ENCODE measurements around the gene FRMD4A.

The FRMD4A gene

DNA sequence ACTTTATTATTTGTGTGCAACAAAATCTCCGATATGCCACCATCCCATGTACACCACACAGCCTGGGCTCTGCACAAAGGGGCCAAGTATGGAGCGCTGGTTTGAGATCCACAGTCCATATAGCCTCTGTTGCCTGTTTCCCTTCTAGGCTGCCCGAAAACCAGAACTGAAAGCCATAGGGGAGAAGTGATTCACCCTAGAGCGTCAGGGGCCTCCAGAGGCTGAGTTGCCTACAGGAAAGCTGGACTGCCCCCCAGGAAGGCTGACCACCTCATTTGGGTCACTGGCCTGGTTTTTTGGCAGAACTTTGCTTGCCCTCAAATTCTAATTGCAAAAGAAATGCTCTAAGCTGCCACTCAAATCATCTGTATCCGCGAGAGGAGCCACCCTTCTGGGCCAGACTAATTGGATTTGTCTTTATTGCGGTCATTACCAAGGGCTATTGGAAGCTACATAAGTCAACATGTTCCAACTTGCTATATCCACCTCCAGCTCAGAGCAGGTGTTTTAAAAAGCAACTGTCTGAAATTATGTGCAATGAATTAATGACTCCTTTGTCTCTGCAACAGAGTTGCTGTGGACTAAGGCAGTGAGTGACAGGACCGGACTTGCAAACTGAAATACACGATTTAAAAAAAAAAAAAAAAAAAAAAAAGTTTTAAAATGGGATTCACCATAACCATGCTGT, 28.3 kb upstream of the FRMD4A start:
- no peak for TF ChIP-seq EZH2 (IDR thresholded peaks at IDR 0.05; ENCODE audit: borderline replicate concordance, low read depth, low read length, severe bottlenecking)
- TF ChIP-seq, protein P1, sequence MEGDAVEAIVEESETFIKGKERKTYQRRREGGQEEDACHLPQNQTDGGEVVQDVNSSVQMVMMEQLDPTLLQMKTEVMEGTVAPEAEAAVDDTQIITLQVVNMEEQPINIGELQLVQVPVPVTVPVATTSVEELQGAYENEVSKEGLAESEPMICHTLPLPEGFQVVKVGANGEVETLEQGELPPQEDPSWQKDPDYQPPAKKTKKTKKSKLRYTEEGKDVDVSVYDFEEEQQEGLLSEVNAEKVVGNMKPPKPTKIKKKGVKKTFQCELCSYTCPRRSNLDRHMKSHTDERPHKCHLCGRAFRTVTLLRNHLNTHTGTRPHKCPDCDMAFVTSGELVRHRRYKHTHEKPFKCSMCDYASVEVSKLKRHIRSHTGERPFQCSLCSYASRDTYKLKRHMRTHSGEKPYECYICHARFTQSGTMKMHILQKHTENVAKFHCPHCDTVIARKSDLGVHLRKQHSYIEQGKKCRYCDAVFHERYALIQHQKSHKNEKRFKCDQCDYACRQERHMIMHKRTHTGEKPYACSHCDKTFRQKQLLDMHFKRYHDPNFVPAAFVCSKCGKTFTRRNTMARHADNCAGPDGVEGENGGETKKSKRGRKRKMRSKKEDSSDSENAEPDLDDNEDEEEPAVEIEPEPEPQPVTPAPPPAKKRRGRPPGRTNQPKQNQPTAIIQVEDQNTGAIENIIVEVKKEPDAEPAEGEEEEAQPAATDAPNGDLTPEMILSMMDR (IDR thresholded peaks at IDR 0.05; ENCODE audit: borderline replicate concordance, extremely low read depth, low read length, poor library complexity, severe bottlenecking), result no peak
- Histone ChIP-seq H3K4me2 (ENCODE audit: insufficient read depth, low read length) (no peak overlapping the region), H3K27ac (ENCODE audit: low read length) (no peak overlapping the region), H3K79me2 (ENCODE audit: insufficient read depth, low read length) (no peaks in the 10 kb centered on the region), H4K20me1 (ENCODE audit: insufficient read depth, low read length) (no peaks in the 10 kb centered on the region), H3K4me1 (ENCODE audit: insufficient read depth, low read length) (no peaks in the 10 kb centered on the region), H3K36me3 (ENCODE audit: insufficient read depth, low read length) (no peaks in the 10 kb centered on the region), H3K9ac (ENCODE audit: low read depth, low read length) (no peak overlapping the region), H3K27me3 (ENCODE audit: insufficient read depth, low read length, poor library complexity) (peaks cover 3% of the 10 kb centered on the region), H3K9me3 (ENCODE audit: insufficient read depth, low read length, severe bottlenecking) (no peaks in the 10 kb centered on the region), H3K4me3 (ENCODE audit: low read depth in 1 of 2, low read length in 2 of 2) (no peak overlapping the region), H2AFZ (ENCODE audit: low read depth, low read length) (no peak overlapping the region)
- DNase-seq, result no peak
- no peak for ATAC-seq (ENCODE audit: insufficient read depth, low read depth)

DNA sequence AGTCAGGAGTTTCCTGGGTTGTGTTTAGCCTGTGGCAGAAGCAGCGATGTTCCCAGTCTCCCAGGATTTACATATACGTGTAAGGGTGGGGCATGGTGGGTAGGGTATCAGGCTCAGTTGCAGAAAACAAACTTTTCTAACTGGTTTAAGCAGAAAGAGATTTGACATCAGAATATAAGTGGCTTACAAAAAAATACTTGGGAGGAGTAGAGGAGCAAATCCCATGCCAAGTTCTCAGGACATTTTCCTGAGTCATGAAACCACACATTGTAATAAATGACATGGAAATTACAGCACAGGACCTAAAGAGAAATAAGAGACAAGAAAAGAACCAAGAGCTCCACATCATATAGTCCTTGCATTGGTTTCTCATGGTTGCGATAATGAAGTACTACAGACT, 26.2 kb upstream of the FRMD4A start:
- Histone ChIP-seq H3K4me2 (ENCODE audit: insufficient read depth, low read length) (no peak overlapping the region), H3K27ac (ENCODE audit: low read length) (no peak overlapping the region), H3K4me3 (ENCODE audit: low read depth in 1 of 2, low read length in 2 of 2) (no peak overlapping the region), H3K36me3 (ENCODE audit: insufficient read depth, low read length) (no peaks in the 10 kb centered on the region), H4K20me1 (ENCODE audit: insufficient read depth, low read length) (no peaks in the 10 kb centered on the region), H3K4me1 (ENCODE audit: insufficient read depth, low read length) (no peaks in the 10 kb centered on the region), H3K9me3 (ENCODE audit: insufficient read depth, low read length, severe bottlenecking) (no peaks in the 10 kb centered on the region), H3K79me2 (ENCODE audit: insufficient read depth, low read length) (no peaks in the 10 kb centered on the region), H2AFZ (ENCODE audit: low read depth, low read length) (no peak overlapping the region), H3K27me3 (ENCODE audit: insufficient read depth, low read length, poor library complexity) (peaks cover 6% of the 10 kb centered on the region), H3K9ac (ENCODE audit: low read depth, low read length) (no peak overlapping the region)
- no peak for TF ChIP-seq EZH2 (IDR thresholded peaks at IDR 0.05; ENCODE audit: borderline replicate concordance, low read depth, low read length, severe bottlenecking)
- TF ChIP-seq, protein P1 (IDR thresholded peaks at IDR 0.05; ENCODE audit: borderline replicate concordance, extremely low read depth, low read length, poor library complexity, severe bottlenecking), result no peak
- DNase-seq, result no peak
- ATAC-seq (ENCODE audit: insufficient read depth, low read depth), result no peak

DNA sequence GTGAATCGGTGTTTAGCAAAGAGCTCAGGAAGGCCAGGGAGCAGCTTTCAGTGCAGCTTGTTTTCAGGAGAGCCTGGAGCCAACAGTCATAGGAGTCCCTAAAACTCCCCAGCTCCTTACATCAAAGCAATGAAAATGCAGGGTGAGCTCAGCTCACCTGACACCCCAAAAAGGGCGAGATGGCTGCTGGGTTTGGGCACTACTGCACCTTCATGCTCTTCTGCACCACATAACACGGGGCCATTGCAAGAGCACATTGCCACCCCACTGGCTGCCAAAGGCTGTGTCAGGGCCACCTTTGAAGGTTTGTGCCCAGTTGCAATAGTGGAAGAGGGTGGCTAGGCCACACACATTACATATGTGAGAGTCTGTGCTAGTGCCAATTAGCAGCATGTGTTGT, 25.0 kb upstream of the FRMD4A start:
- Histone ChIP-seq H3K4me3 (ENCODE audit: low read depth in 1 of 2, low read length in 2 of 2) (no peak overlapping the region), H3K27me3 (ENCODE audit: insufficient read depth, low read length, poor library complexity) (peaks cover 6% of the 10 kb centered on the region), H3K4me2 (ENCODE audit: insufficient read depth, low read length) (no peak overlapping the region), H3K79me2 (ENCODE audit: insufficient read depth, low read length) (no peaks in the 10 kb centered on the region), H3K9me3 (ENCODE audit: insufficient read depth, low read length, severe bottlenecking) (no peaks in the 10 kb centered on the region), H3K4me1 (ENCODE audit: insufficient read depth, low read length) (no peaks in the 10 kb centered on the region), H4K20me1 (ENCODE audit: insufficient read depth, low read length) (no peaks in the 10 kb centered on the region), H2AFZ (ENCODE audit: low read depth, low read length) (no peak overlapping the region), H3K36me3 (ENCODE audit: insufficient read depth, low read length) (no peaks in the 10 kb centered on the region), H3K9ac (ENCODE audit: low read depth, low read length) (no peak overlapping the region), H3K27ac (ENCODE audit: low read length) (no peak overlapping the region)
- no peak for ATAC-seq (ENCODE audit: insufficient read depth, low read depth)
- TF ChIP-seq, protein P1 (IDR thresholded peaks at IDR 0.05; ENCODE audit: borderline replicate concordance, extremely low read depth, low read length, poor library complexity, severe bottlenecking), result no peak
- no peak for DNase-seq
